Islet precursor cell (in vitro differentiated cells): ENCODE measurements around the gene ZNF428.
"Not testable (repeated sequence)": the region's sequence is repeated elsewhere in the genome, so short reads cannot be mapped to it uniquely, and the experiment has no call there.

ENCODE experiments used
- DNase-seq: peaks from one replicate; pipeline ENCODE4 v3.0.0-alpha.2; 2018

The ZNF428 gene

GRCh38 chr19:43619262-43620060 lies at the start of gene ZNF428:
Gene ZNF428, minus strand, starts transcription at chr19:43619629. Its CDS starts 5,325 bp downstream, at chr19:43614304.
- DNase-seq = peak; percentile 95

- DNase-seq = peak; percentile 100
These were observed 49.1 kb upstream of the ZNF428 start for GRCh38 chr19:43668406-43669109.

GRCh38 chr19:43667876-43668405 lies 48.5 kb upstream of the ZNF428 start:
- DNase-seq = no peak

- DNase-seq = no peak
These were observed 47.9 kb upstream of the ZNF428 start for GRCh38 chr19:43667126-43667875.

- DNase-seq = no peak
These were observed 44.6 kb upstream of the ZNF428 start for GRCh38 chr19:43664018-43664417.

GRCh38 chr19:43662487-43662886 lies 43.1 kb upstream of the ZNF428 start:
- DNase-seq = peak; percentile 61

- no peak for DNase-seq
These were observed 41.5 kb upstream of the ZNF428 start for GRCh38 chr19:43660971-43661360.

- DNase-seq = no peak
These were observed 41.0 kb upstream of the ZNF428 start for GRCh38 chr19:43660301-43660970.

GRCh38 chr19:43658494-43658893 lies 39.1 kb upstream of the ZNF428 start:
- DNase-seq = no peak

GRCh38 chr19:43658001-43658400 lies 38.6 kb upstream of the ZNF428 start:
- DNase-seq = no peak

- DNase-seq = no peak
These were observed 37.0 kb upstream of the ZNF428 start for GRCh38 chr19:43656436-43656835.

- no peak for DNase-seq
These were observed 33.1 kb upstream of the ZNF428 start for GRCh38 chr19:43652546-43652874.

- DNase-seq = peak; percentile 78
These were observed 32.5 kb upstream of the ZNF428 start for GRCh38 chr19:43651758-43652545.

GRCh38 chr19:43650276-43650675 lies 30.8 kb upstream of the ZNF428 start:
- not testable (repeated sequence) for DNase-seq

GRCh38 chr19:43649514-43649913 lies 30.1 kb upstream of the ZNF428 start:
- no peak for DNase-seq

GRCh38 chr19:43648633-43649032 lies 29.2 kb upstream of the ZNF428 start:
- DNase-seq = no peak

GRCh38 chr19:43644181-43644580 lies 24.8 kb upstream of the ZNF428 start:
- no peak for DNase-seq

GRCh38 chr19:43643326-43643725 lies 23.9 kb upstream of the ZNF428 start:
- DNase-seq = no peak

- no peak for DNase-seq
These were observed 23.1 kb upstream of the ZNF428 start for GRCh38 chr19:43642531-43642930.

- no peak for DNase-seq
These were observed 21.9 kb upstream of the ZNF428 start for GRCh38 chr19:43641333-43641732.

- no peak for DNase-seq
These were observed 21.0 kb upstream of the ZNF428 start for GRCh38 chr19:43640424-43640757.
